HG03139 (cell line): ENCODE results near the gene NPFFR2.
"Not testable (repeated sequence)": the region's sequence is repeated elsewhere in the genome, so short reads cannot be mapped to it uniquely, and the experiment has no call there.

Experiments
- ATAC-seq: cut with Tn5 transposase; IDR thresholded peaks from one replicate; pipeline ENCODE4 v1.9.1; 2021; ENCODE audit not compliant: unreplicated experiment

The NPFFR2 gene

GRCh38 chr4:72031868-72032608 is at the start of gene NPFFR2:
Gene NPFFR2 (plus strand): TSS chr4:72032000. CDS start chr4:72128592, 96,592 bp downstream.
- ATAC-seq: no peak

GRCh38 chr4:71992571-71993312 is 39.1 kb upstream of the NPFFR2 start:
- no peak for ATAC-seq

- no peak for ATAC-seq
These were observed 37.2 kb upstream of the NPFFR2 start for GRCh38 chr4:71994559-71994958.

- ATAC-seq: no peak
These were observed 36.5 kb upstream of the NPFFR2 start for GRCh38 chr4:71995297-71995696.

- ATAC-seq: no peak
These were observed 25.2 kb upstream of the NPFFR2 start for GRCh38 chr4:72006586-72006985.

GRCh38 chr4:72011906-72012305 is 19.9 kb upstream of the NPFFR2 start:
- ATAC-seq: no peak

GRCh38 chr4:72016011-72016410 is 15.8 kb upstream of the NPFFR2 start:
- ATAC-seq: no peak

- no peak for ATAC-seq
These were observed 12.1 kb upstream of the NPFFR2 start for GRCh38 chr4:72019688-72020087.

GRCh38 chr4:72022553-72022952 is 9.2 kb upstream of the NPFFR2 start:
- no peak for ATAC-seq

GRCh38 chr4:72055566-72055965 is 23.8 kb downstream of the NPFFR2 start:
- ATAC-seq: no peak

GRCh38 chr4:72063726-72064125 is 31.9 kb downstream of the NPFFR2 start:
- no peak for ATAC-seq

GRCh38 chr4:72067051-72067450 is 35.3 kb downstream of the NPFFR2 start:
- ATAC-seq: no peak

GRCh38 chr4:72073816-72074215 is 42.0 kb downstream of the NPFFR2 start:
- ATAC-seq: no peak

GRCh38 chr4:72076562-72076961 is 44.8 kb downstream of the NPFFR2 start:
- no peak for ATAC-seq

- no peak for ATAC-seq
These were observed 45.5 kb downstream of the NPFFR2 start for GRCh38 chr4:72077346-72077745.

GRCh38 chr4:72084587-72085011 is 52.8 kb downstream of the NPFFR2 start:
- peak; percentile 55 for ATAC-seq

GRCh38 chr4:72090606-72091005 is 58.8 kb downstream of the NPFFR2 start:
- ATAC-seq: not testable (repeated sequence)

- no peak for ATAC-seq
These were observed 62.4 kb downstream of the NPFFR2 start for GRCh38 chr4:72094059-72094797.

- no peak for ATAC-seq
These were observed 75.7 kb downstream of the NPFFR2 start for GRCh38 chr4:72107456-72107855.

GRCh38 chr4:72109364-72109763 is 77.6 kb downstream of the NPFFR2 start:
- ATAC-seq: no peak

- ATAC-seq: no peak
These were observed 78.2 kb downstream of the NPFFR2 start for GRCh38 chr4:72109959-72110497.
